NCI-H2171 treated with DMSO at 0.1 percent for 48 hours (cell line): ENCODE results near the gene PUSL1.
A peak's percentile ranks its signal among the peaks of the same experiment; 100 is the strongest.

Experiments used
- DNase-seq: peaks from one replicate; lab custom pipeline; 2025; lab: John Stamatoyannopoulos, UW

Gene PUSL1

GRCh38 chr1:1325288-1326074 lies 17.1 kb downstream of the PUSL1 start:
- DNase-seq: no peak

DNA sequence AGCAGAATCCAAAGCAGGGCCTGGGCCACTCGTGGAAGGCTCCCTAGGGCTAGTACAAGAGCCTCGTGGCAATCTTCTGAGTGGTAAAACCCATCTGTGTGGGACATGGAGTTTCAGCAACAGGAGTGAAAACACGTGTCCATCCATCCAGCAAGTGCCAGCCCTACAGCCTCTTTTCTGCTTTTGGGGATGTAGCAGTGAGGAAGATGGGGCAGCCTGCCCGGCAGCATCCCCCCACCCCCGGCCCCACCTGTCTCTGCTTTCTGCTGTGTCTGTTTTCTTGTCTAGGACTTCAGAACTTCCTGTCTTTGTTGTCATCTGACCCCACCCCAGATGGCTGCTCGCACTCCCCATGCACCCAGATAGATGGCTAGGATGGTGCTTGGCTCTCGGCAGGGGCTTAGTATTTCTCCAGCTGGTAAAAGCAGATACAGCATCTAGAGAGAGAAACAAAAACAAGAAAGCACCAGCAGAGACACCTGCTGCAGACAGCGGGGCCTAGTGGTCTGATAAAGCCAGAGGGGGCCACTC lies 17.7 kb downstream of the PUSL1 start:
- no peak for DNase-seq

DNA sequence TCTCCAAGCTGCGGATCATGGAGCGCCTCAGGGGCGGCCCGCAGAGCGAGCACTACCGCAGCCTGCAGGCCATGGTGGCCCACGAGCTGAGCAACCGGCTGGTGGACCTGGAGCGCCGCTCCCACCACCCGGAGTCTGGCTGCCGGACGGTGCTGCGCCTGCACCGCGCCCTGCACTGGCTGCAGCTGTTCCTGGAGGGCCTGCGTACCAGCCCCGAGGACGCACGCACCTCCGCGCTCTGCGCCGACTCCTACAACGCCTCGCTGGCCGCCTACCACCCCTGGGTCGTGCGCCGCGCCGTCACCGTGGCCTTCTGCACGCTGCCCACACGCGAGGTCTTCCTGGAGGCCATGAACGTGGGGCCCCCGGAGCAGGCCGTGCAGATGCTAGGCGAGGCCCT lies 18.9 kb downstream of the PUSL1 start:
- DNase-seq: no peak

DNA sequence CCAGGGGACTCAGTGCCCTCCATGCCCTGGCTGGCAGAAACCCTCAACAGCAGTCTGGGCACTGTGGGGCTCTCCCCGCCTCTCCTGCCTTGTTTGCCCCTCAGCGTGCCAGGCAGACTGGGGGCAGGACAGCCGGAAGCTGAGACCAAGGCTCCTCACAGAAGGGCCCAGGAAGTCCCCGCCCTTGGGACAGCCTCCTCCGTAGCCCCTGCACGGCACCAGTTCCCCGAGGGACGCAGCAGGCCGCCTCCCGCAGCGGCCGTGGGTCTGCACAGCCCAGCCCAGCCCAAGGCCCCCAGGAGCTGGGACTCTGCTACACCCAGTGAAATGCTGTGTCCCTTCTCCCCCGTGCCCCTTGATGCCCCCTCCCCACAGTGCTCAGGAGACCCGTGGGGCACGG lies 19.9 kb downstream of the PUSL1 start:
- no peak for DNase-seq

- DNase-seq: no peak
Observed at GRCh38 chr1:1329304-1330210, 21.2 kb downstream of the PUSL1 start.

- peak; percentile 21 for DNase-seq
Observed at GRCh38 chr1:1330366-1331067, 22.1 kb downstream of the PUSL1 start.

GRCh38 chr1:1331068-1331965 lies 22.9 kb downstream of the PUSL1 start, which contains the start of gene TAS1R3:
TSS of gene TAS1R3 (plus strand) at chr1:1331280. CDS start at chr1:1331346, 66 bp downstream.
- no peak for DNase-seq

DNA sequence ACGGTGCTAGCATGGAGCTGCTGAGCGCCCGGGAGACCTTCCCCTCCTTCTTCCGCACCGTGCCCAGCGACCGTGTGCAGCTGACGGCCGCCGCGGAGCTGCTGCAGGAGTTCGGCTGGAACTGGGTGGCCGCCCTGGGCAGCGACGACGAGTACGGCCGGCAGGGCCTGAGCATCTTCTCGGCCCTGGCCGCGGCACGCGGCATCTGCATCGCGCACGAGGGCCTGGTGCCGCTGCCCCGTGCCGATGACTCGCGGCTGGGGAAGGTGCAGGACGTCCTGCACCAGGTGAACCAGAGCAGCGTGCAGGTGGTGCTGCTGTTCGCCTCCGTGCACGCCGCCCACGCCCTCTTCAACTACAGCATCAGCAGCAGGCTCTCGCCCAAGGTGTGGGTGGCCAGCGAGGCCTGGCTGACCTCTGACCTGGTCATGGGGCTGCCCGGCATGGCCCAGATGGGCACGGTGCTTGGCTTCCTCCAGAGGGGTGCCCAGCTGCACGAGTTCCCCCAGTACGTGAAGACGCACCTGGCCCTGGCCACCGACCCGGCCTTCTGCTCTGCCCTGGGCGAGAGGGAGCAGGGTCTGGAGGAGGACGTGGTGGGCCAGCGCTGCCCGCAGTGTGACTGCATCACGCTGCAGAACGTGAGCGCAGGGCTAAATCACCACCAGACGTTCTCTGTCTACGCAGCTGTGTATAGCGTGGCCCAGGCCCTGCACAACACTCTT lies 23.8 kb downstream of the PUSL1 start:
- no peak for DNase-seq

- DNase-seq: no peak
Observed at GRCh38 chr1:1332774-1333480, 24.5 kb downstream of the PUSL1 start.

- no peak for DNase-seq
Observed at GRCh38 chr1:1333551-1334241, 25.3 kb downstream of the PUSL1 start.

DNA sequence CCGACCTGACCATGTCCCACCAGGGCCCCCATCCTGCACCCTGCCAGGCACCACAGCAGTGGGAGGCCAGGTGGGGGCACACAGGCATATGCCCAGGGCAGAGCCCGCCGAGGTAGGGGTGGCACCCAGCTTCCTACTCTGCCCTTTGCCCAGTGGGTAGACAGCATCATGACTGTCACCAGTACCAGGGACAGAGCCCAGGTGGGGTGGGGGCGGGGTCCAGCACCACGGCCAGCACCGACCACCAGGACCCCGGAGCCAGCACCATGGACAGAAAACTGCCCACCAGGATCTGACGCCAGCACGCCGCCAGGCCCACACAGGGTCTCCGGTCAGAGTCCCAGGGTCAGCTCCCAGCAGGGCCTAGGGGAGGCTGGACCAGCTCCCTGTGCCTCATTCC lies 26.4 kb downstream of the PUSL1 start:
- no peak for DNase-seq

DNA sequence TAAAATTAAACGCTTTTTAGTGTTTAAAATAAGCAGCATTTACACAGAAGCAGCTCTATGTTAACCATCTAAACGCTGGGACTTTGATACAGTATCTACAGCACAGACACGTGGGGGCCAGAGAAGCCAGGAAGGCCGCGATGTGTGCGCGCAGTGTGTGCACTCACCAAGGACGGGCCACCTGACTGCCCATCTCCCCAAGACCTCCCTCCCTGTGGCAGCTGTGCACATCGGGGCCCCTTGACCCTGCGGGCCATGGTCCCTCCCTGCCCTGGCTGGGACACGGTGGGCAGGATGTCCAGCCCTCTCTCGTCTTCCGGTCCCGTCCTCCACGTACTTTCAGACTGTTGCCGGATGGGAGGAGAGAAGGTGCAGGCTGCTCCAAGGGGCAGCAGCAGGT lies 26.9 kb downstream of the PUSL1 start:
- no peak for DNase-seq

GRCh38 chr1:1335792-1336248 lies 27.4 kb downstream of the PUSL1 start:
- DNase-seq: no peak

GRCh38 chr1:1336446-1336845 lies 28.0 kb downstream of the PUSL1 start:
- DNase-seq: no peak

GRCh38 chr1:1336931-1337792 lies 28.8 kb downstream of the PUSL1 start:
- DNase-seq: no peak

GRCh38 chr1:1337793-1338147 lies 29.4 kb downstream of the PUSL1 start:
- DNase-seq: no peak

DNA sequence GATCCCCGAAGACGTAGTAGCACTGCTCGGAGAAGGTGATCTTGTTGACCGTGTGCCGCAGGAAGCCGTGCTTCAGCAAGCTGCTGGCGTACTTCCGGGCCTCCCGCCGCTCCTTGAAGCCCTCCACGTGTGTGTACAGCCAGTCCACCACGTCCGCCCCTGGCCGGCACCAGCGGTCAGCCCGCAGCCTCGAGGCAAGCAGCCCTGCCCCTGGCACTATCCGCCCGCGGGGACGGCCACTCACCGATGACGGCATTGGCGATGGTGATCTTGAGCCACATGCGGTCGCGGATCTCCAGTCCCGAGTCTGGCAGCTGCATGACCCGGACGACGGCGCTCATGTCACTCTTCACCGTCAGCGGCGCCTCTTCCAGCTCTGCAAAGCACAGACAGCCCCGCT lies 29.9 kb downstream of the PUSL1 start:
- no peak for DNase-seq

GRCh38 chr1:1340185-1340584 lies 31.8 kb downstream of the PUSL1 start:
- no peak for DNase-seq
